ENCODE results near the gene PRRX2. TPM values are rescaled to one million over a fixed set of nuclear protein-coding genes. Genes with fewer than 3 reads are reported as not detected.

The PRRX2 gene
- total RNA-seq, 1 donor from 2014 or later = 1.1 TPM

DNA sequence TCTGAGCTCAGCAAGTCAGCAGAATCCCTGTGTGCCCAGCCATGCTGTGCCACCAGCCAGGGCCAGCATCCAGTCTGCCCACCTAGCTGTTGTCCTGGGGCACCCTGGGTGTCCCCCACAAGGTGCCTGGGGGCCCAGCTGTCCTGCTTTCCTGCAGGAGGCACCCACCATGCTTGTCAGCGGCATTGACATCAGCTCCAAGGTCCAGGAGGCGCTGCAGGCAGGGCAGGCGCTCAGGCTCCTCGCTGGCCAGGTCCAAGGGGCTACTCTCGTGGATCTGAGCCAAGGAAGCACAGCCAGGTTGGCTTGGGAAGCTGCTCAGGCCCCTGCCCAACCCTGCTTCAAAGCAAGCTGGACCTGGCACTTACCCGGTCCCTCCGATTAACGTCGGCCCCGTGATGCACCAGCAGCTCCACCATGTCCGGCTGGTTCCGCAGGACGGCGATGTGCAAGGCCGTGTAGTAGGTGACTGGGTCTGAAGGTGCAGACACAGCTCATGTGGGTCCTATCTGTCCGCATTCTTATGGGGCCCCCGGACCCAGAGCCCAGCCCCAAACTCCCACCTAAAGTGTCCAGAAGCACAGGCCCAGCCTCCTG is 26.3 kb upstream of the PRRX2 start:
- H3K9me3 ChIP-seq = no peaks in the 10 kb centered on the region
- peaks cover 55% of the 10 kb centered on the region for H3K36me3 ChIP-seq

GRCh38 chr9:129639756-129640085 is 25.7 kb upstream of the PRRX2 start:
- H3K4me3 ChIP-seq = no peak overlapping the region
- H3K9me3 ChIP-seq = no peaks in the 10 kb centered on the region
- peaks cover 19% of the 10 kb centered on the region for H3K4me1 ChIP-seq
- H3K27me3 ChIP-seq = no peaks in the 10 kb centered on the region
- ATAC-seq = no peak
- TF ChIP-seq CTCF (IDR thresholded peaks at IDR 0.05) = no peak
- peaks cover 49% of the 10 kb centered on the region for H3K36me3 ChIP-seq
- DNase-seq = no peak
- intact Hi-C loops (cut with DNase I) = loop anchor here (10.0 kb wide), 1 partner anchor 95 kb away; no protein-coding TSS in a partner anchor
- H3K27ac ChIP-seq = no peak overlapping the region

More for the DNA sequence above, 26.3 kb upstream of the PRRX2 start:
- intact Hi-C loops (cut with DNase I) = no loop called here
- ATAC-seq (no peak), DNase-seq (no peak)
- Histone ChIP-seq H3K4me3 (no peak overlapping the region), H3K27ac (no peak overlapping the region), H3K4me1 (peaks cover 19% of the 10 kb centered on the region), H3K27me3 (no peaks in the 10 kb centered on the region)
- TF ChIP-seq CTCF (IDR thresholded peaks at IDR 0.05) = no peak

DNA sequence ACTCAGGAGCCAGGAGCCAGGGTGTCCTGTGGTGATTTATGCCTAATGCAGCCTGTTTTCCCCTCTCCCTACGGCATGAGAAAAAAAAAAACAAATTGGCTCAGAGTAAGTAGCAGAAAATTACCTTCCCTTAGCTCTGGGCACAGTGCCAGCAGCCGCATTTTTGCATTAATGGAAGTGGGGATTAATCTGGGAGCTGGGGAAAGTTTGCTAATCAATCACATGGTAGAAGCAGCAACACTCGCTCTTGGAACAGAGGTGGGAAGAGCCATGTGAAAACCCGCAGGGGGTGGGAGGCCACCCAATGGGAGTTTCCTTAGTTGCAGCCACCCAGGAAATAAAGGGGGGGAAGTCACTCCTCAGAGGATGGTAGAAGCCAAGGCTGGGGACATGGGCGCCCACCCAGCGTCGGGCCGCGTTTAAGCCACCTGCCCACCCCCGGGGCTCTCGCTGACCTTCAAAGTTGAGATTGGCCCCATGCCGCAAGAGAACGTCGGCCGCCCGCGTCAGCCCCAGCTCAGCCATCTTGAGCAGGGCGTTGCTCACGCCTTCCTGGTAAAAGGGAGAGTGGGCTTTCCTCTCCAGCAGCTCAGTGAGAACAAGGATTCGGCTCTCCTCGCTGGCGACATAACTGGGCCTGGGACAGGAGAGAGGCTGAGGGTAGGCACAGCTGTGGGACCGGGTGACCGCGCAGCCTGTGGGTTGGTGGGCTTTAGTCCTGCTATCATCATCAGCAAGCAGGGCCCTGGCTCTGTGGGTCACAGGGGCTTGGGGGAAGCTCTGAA is 25.2 kb upstream of the PRRX2 start:
- ATAC-seq (no peak), DNase-seq (no peak)
- H3K27ac ChIP-seq = no peak overlapping the region
- H3K36me3 ChIP-seq = peaks cover 44% of the 10 kb centered on the region
- peak overlapping the region; percentile 98 for H3K4me3 ChIP-seq
- no peaks in the 10 kb centered on the region for H3K27me3 ChIP-seq
- intact Hi-C loops (cut with DNase I) = loop anchor here (10.0 kb wide), 1 partner anchor 95 kb away; no protein-coding TSS in a partner anchor
- TF ChIP-seq CTCF (IDR thresholded peaks at IDR 0.05) = no peak
- peaks cover 19% of the 10 kb centered on the region for H3K4me1 ChIP-seq
- no peaks in the 10 kb centered on the region for H3K9me3 ChIP-seq

DNA sequence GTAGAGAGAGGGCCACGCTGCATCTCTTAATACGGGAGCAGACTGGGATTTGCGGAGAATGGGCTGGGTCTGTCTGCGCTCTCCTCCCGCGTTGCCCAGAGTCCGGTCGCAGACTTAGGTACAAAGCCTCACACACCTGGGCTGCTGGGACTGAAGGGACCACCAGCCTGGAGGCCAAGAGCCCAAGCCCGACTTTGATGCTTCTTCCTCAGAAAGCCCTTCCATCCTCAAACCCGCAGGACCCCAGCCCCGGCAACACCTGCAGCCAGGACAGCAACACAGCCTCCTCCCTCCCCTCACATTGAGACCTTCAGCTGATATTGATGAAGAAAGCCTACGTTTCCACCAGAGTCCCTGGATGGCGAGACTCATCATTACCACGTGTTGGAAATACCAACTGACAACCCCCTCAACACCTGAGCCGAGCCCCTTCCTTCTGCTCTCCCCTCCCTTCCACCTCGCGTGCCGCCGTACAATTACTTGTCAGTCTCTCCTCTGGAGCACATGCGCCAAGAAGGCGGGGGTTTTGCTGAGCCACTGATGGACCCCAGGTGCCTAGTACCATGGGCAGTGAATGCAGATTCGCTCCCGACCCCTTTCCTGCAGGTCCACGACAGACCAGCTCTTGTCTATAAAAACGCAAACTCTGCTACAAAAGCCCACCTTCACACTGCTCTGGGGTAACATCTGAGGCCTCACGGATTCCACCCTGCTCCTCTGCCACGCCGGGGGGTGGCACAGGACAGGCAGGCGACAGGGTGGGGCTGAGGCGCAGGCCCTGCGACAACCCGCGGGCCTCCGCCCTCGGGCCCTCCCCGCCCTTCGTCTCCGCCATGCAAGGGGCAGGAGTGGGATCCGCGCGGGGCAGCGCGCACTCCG is 24.3 kb upstream of the PRRX2 start:
- Histone ChIP-seq H3K27ac (peak overlapping the region; percentile 85), H3K9me3 (no peaks in the 10 kb centered on the region), H3K4me1 (peaks cover 19% of the 10 kb centered on the region), H3K27me3 (no peaks in the 10 kb centered on the region), H3K36me3 (peaks cover 35% of the 10 kb centered on the region), H3K4me3 (peak overlapping the region; percentile 98)
- DNase-seq (no peak), ATAC-seq (no peak)
- TF ChIP-seq CTCF (IDR thresholded peaks at IDR 0.05) = no peak
- intact Hi-C loops (cut with DNase I) = loop anchor here (10.0 kb wide), 1 partner anchor 94 kb away; no protein-coding TSS in a partner anchor

DNA sequence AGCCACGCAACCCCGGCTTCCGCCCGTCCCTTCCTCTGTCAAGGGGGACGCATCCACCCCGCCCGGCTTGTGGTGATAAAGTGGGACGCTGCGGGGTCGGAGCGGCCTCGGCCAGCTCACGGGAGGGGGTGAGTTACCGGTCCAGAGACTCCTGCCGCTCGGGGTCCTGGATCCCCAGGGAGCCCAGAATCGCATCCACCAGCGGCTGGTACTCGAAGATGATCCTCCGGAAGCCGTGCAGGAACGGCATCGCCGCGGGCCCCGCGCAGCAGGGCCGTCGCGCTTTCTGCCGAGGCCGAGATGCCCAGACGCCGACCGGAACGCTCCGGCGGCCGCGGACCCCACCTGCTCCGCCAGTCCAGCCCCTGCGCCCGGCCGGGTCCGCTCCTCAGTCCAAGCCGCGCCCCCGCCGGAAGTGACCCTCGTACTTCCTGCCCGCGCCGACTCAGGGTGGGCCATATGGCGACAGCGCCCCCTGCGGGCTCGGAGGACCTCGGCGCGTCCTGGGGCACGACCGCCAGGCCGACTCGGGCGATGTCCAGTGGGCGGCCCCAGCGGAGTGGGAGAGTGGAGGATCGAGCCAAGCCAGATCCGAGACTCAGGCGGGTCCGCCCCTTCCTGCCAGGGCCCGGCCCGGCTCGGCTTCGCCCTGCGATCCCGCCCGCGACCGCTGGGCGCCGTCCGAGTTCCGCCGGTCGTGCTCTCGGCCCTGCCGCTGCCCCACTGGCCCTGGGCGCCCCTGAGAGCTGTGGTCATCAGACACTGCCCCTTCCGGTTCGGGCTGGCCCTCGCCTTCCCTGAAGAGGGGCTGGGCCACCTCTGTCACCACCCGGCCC is 23.5 kb upstream of the PRRX2 start, which contains the start of gene ASB6:
Gene ASB6 (minus strand): TSS at position 402 of the 836 bp plus-strand sequence. CDS start 152 bp downstream, at position 250.
- ATAC-seq = peak; percentile 97
- Histone ChIP-seq H3K27me3 (no peaks in the 10 kb centered on the region), H3K4me1 (peaks cover 19% of the 10 kb centered on the region), H3K9me3 (no peaks in the 10 kb centered on the region), H3K4me3 (peak within 1 kb of the TSS; percentile 98), H3K36me3 (peaks cover 29% of the 10 kb centered on the region), H3K27ac (peak within 1 kb of the TSS; percentile 85)
- intact Hi-C loops (cut with DNase I) = loop anchor here (10.0 kb wide), 1 partner anchor 93 kb away; no protein-coding TSS in a partner anchor
- TF ChIP-seq CTCF (IDR thresholded peaks at IDR 0.05) = peak; percentile 100
- DNase-seq = peak; percentile 99
